Natural killer cell (primary cell): ENCODE results near the gene SDHB. TPM values are rescaled to one million over a fixed set of nuclear protein-coding genes. Genes with fewer than 3 reads are reported as not detected.

Source experiments
- ATAC-seq, 3 donors: fragments of 150-1000 bp in 2 of 3; fragments of 200-7000 bp in 1 of 3; cut with Tn5 transposase; 1 replicate in 1 of 3; 2 replicates in 2 of 3; pipeline ENCODE4 v1.10.0; 2021; ENCODE audit warnings: mild to moderate bottlenecking in 2 of 3, moderate library complexity in 2 of 3
- DNase-seq, 2 donors: peaks; one replicate each; pipeline versions ENCODE4 v3.0.0 to v3.0.0-alpha.2; 2013 to 2021; ENCODE audit warnings: mixed read lengths in 1 of 2
- H3K27ac ChIP-seq: one replicate; pipeline ENCODE4 v1.5.1; 2013; ENCODE audit warnings: mild to moderate bottlenecking, low read length
- H3K27me3 ChIP-seq: one replicate; pipeline ENCODE4 v1.6.1; 2013; ENCODE audit warnings: low read length; ENCODE audit not compliant: control insufficient read depth, insufficient read depth
- H3K36me3 ChIP-seq: one replicate; pipeline ENCODE4 v1.6.1; 2013; ENCODE audit warnings: low read length; ENCODE audit not compliant: control insufficient read depth, insufficient read depth
- H3K4me1 ChIP-seq: one replicate; pipeline ENCODE4 v1.6.1; 2013; ENCODE audit warnings: low read length; ENCODE audit not compliant: control insufficient read depth, insufficient read depth
- H3K4me3 ChIP-seq: one replicate; pipeline ENCODE4 v1.5.1; 2013; ENCODE audit warnings: low read length
- H3K9me3 ChIP-seq: one replicate; pipeline ENCODE4 v1.6.1; 2013; ENCODE audit warnings: low read length; ENCODE audit not compliant: control insufficient read depth, insufficient read depth
- H3K27ac Mint-ChIP-seq, 2 donors: one replicate each; pipeline ENCODE4 v1.8.0; 2022; ENCODE audit warnings: mild to moderate bottlenecking in 2 of 2, mixed read lengths in 2 of 2, moderate library complexity in 1 of 2
- H3K27me3 Mint-ChIP-seq, 2 donors: one replicate each; pipeline ENCODE4 v1.8.0; 2022; ENCODE audit warnings: low read depth in 2 of 2, mixed read lengths in 2 of 2
- H3K36me3 Mint-ChIP-seq: one replicate; pipeline ENCODE4 v1.8.0; 2022; ENCODE audit warnings: mixed read lengths
- H3K4me1 Mint-ChIP-seq, 2 donors: one replicate each; pipeline ENCODE4 v1.8.0; 2022; ENCODE audit warnings: mixed read lengths in 2 of 2
- H3K4me3 Mint-ChIP-seq: one replicate; pipeline ENCODE4 v1.8.0; 2022; ENCODE audit warnings: mild to moderate bottlenecking, moderate library complexity, mixed read lengths
- H3K9me3 Mint-ChIP-seq, 2 donors: one replicate each; pipeline ENCODE4 v1.8.0; 2022; ENCODE audit warnings: mixed read lengths in 2 of 2
- CTCF ChIP-seq: fragments of 200-600 bp; IDR thresholded peaks from one replicate; pipeline ENCODE4 v1.8.0; 2022; ENCODE audit warnings: antibody characterized with exemption
- WGBS: methylation state at CpG from one replicate; pipeline ENCODE4 v1.1.7; 2013; ENCODE audit warnings: missing lambda C conversion rate; ENCODE audit not compliant: insufficient coverage; 5-methylcytosine and 5-hydroxymethylcytosine counted together
- intact Hi-C: fragments of 100-400 bp; cut with micrococcal nuclease; formaldehyde crosslinking; loops from one replicate; pipeline ENCODE4 v1.14.2; 2022
- total RNA-seq, 4 donors: library from RNA; stranded (reverse); fragments of 120-200 nt in 1 of 4; gene quantifications; one replicate each; pipeline versions ENCODE4 v1.2.3 to v1.2.4, GENCODE V29; 2013 to 2022

Gene SDHB
- total RNA-seq, 3 donors from 2014 or later (not counting 1 experiment from before 2014, with no cell fraction given) = 56.8 to 62.6 (median 59.5) TPM

GRCh38 chr1:16976966-16977365, 76.9 kb downstream of the SDHB start:
- no peak overlapping the region for H3K4me3 ChIP-seq
- peaks cover 6% of the 10 kb centered on the region for H3K36me3 Mint-ChIP-seq
- no peak overlapping the region for H3K27ac ChIP-seq
- no peak overlapping the region for H3K27ac Mint-ChIP-seq
- no peaks in the 10 kb centered on the region for H3K9me3 Mint-ChIP-seq
- peaks cover 7% of the 10 kb centered on the region for H3K4me1 ChIP-seq
- H3K27me3 ChIP-seq = peaks cover 10% of the 10 kb centered on the region
- no peaks in the 10 kb centered on the region for H3K9me3 ChIP-seq
- ATAC-seq (no peak), DNase-seq (no peak)
- H3K27me3 Mint-ChIP-seq = peaks cover 12 to 16% of the 10 kb centered on the region in 2 donors
- intact Hi-C loops = no loop called here
- no peak overlapping the region for H3K4me3 Mint-ChIP-seq
- H3K4me1 Mint-ChIP-seq = peaks cover 0 to 10% of the 10 kb centered on the region in 2 donors
- 90% methylated on average over 16 of the region's 16 CpGs for WGBS
- no peaks in the 10 kb centered on the region for H3K36me3 ChIP-seq
- TF ChIP-seq CTCF = no peak

- Mint-ChIP-seq H3K9me3 (no peaks in the 10 kb centered on the region), H3K27ac (no peak overlapping the region), H3K36me3 (no peaks in the 10 kb centered on the region), H3K27me3 (peaks cover 3 to 6% of the 10 kb centered on the region in 2 donors), H3K4me1 (peaks cover 0 to 3% of the 10 kb centered on the region in 2 donors), H3K4me3 (no peak overlapping the region)
- no peak for TF ChIP-seq CTCF
- intact Hi-C loops = no loop called here
- WGBS = 89% methylated on average over 14 of the region's 14 CpGs
- Histone ChIP-seq H3K27ac (no peak overlapping the region), H3K4me1 (peaks cover 6% of the 10 kb centered on the region), H3K36me3 (no peaks in the 10 kb centered on the region), H3K9me3 (no peaks in the 10 kb centered on the region), H3K4me3 (no peak overlapping the region), H3K27me3 (peaks cover 6% of the 10 kb centered on the region)
- DNase-seq = no peak
- no peak for ATAC-seq
Measured at GRCh38 chr1:16975838-16976237, 78.0 kb downstream of the SDHB start.

GRCh38 chr1:16975211-16975610, 78.6 kb downstream of the SDHB start:
- Mint-ChIP-seq H3K27ac (no peak overlapping the region), H3K27me3 (peaks cover 0 to 3% of the 10 kb centered on the region in 2 donors), H3K36me3 (no peaks in the 10 kb centered on the region), H3K4me1 (no peaks in the 10 kb centered on the region), H3K9me3 (no peaks in the 10 kb centered on the region), H3K4me3 (no peak overlapping the region)
- 96% methylated on average over 14 of the region's 14 CpGs for WGBS
- H3K4me1 ChIP-seq = peaks cover 3% of the 10 kb centered on the region
- H3K9me3 ChIP-seq = no peaks in the 10 kb centered on the region
- H3K36me3 ChIP-seq = no peaks in the 10 kb centered on the region
- no peak for TF ChIP-seq CTCF
- no peak overlapping the region for H3K4me3 ChIP-seq
- no peak overlapping the region for H3K27ac ChIP-seq
- ATAC-seq (no peak), DNase-seq (no peak)
- intact Hi-C loops = no loop called here
- peaks cover 4% of the 10 kb centered on the region for H3K27me3 ChIP-seq

GRCh38 chr1:16973215-16973614, 80.6 kb downstream of the SDHB start:
- Mint-ChIP-seq H3K27ac (no peak overlapping the region), H3K4me3 (no peak overlapping the region), H3K4me1 (no peaks in the 10 kb centered on the region), H3K9me3 (no peaks in the 10 kb centered on the region), H3K36me3 (no peaks in the 10 kb centered on the region), H3K27me3 (no peaks in the 10 kb centered on the region)
- WGBS = 87% methylated on average over 9 of the region's 9 CpGs
- H3K36me3 ChIP-seq = peaks cover 2% of the 10 kb centered on the region
- no peak overlapping the region for H3K27ac ChIP-seq
- TF ChIP-seq CTCF = no peak
- intact Hi-C loops = no loop called here
- no peak for ATAC-seq
- no peaks in the 10 kb centered on the region for H3K4me1 ChIP-seq
- H3K9me3 ChIP-seq = no peaks in the 10 kb centered on the region
- no peaks in the 10 kb centered on the region for H3K27me3 ChIP-seq
- H3K4me3 ChIP-seq = no peak overlapping the region
- DNase-seq = no peak
